CD4-positive, alpha-beta T cell (primary cell): Measurements from ENCODE around the gene TUBB2B. TPM values are rescaled to one million over a fixed set of nuclear protein-coding genes. Genes with fewer than 3 reads are reported as not detected.
"Not testable (repeated sequence)": the region's sequence is repeated elsewhere in the genome, so short reads cannot be mapped to it uniquely, and the experiment has no call there.

Experiments used
- ATAC-seq: fragments of 200-7000 bp; cut with Tn5 transposase; one replicate; pipeline ENCODE4 v1.10.0; 2022; ENCODE audit warnings: mild to moderate bottlenecking; ENCODE audit not compliant: poor library complexity
- CTCF ChIA-PET: fragments of 350-600 bp; sonication (Branson Sonifier 250); formaldehyde crosslinking; loops from one replicate; lab custom pipeline; 2021; ENCODE audit warnings: antibody characterized with exemption, inconsistent platforms; lab: Charles Lee
- POLR2A ChIA-PET: fragments of 350-600 bp; sonication (Branson Sonifier 250); formaldehyde crosslinking; loops from one replicate; lab custom pipeline; 2021; ENCODE audit warnings: antibody characterized with exemption, inconsistent platforms; lab: Charles Lee
- DNase-seq, 14 experiments: peaks; one replicate each; pipeline ENCODE4 v3.0.0-alpha.2; 2013 to 2020; ENCODE audit warnings: mixed read lengths in 2 of 14
- H3K27ac ChIP-seq, 2 donors: one replicate each; pipeline versions ENCODE4 v1.5.1 to v1.7.0; 2013; ENCODE audit warnings: low read length in 2 of 2, low read depth in 1 of 2, mild to moderate bottlenecking in 1 of 2
- H3K27me3 ChIP-seq, 2 experiments: 1 replicate in 1 of 2; 2 replicates in 1 of 2; pipeline versions ENCODE4 v1.6.1 to v1.7.0; 2013; ENCODE audit warnings: low read length in 2 of 2, control low read depth in 1 of 2, mild to moderate bottlenecking in 1 of 2, moderate library complexity in 1 of 2; ENCODE audit not compliant: insufficient read depth in 2 of 2, control insufficient read depth in 1 of 2
- H3K36me3 ChIP-seq: one replicate; pipeline ENCODE4 v1.6.1; 2013; ENCODE audit warnings: low read length, control low read depth; ENCODE audit not compliant: insufficient read depth
- H3K4me1 ChIP-seq: one replicate; pipeline ENCODE4 v1.6.1; 2013; ENCODE audit warnings: low read length, control low read depth; ENCODE audit not compliant: insufficient read depth
- H3K4me3 ChIP-seq: one replicate; pipeline ENCODE4 v1.5.1; 2013; ENCODE audit warnings: mild to moderate bottlenecking, low read length, moderate library complexity
- H3K9me3 ChIP-seq, 2 experiments: 1 replicate in 1 of 2; 2 replicates in 1 of 2; pipeline versions ENCODE4 v1.6.1 to v1.7.0; 2013; ENCODE audit warnings: low read length in 2 of 2, mild to moderate bottlenecking in 2 of 2, control low read depth in 1 of 2, moderate library complexity in 1 of 2; ENCODE audit not compliant: control insufficient read depth in 1 of 2, insufficient read depth in 1 of 2
- H3K27ac Mint-ChIP-seq: one replicate; pipeline ENCODE4 v1.8.0; 2020; ENCODE audit warnings: mixed read lengths
- H3K27me3 Mint-ChIP-seq: one replicate; pipeline ENCODE4 v1.8.0; 2021; ENCODE audit warnings: mixed read lengths
- H3K36me3 Mint-ChIP-seq: one replicate; pipeline ENCODE4 v1.8.0; 2021; ENCODE audit warnings: low read depth, mixed read lengths
- H3K4me1 Mint-ChIP-seq: one replicate; pipeline ENCODE4 v1.8.0; 2021; ENCODE audit warnings: low read depth, mixed read lengths
- H3K4me3 Mint-ChIP-seq: one replicate; pipeline ENCODE4 v1.8.0; 2020; ENCODE audit warnings: mild to moderate bottlenecking, mixed read lengths
- H3K9me3 Mint-ChIP-seq: one replicate; pipeline ENCODE4 v1.8.0; 2020; ENCODE audit warnings: mixed read lengths
- CTCF ChIP-seq: fragments of 200-600 bp; IDR thresholded peaks from one replicate; pipeline ENCODE4 v1.8.0; 2022; ENCODE audit warnings: antibody characterized with exemption, mild to moderate bottlenecking
- intact Hi-C, 2 experiments: fragments of 100-400 bp; cut with DNase I in 1 of 2; cut with micrococcal nuclease in 1 of 2; formaldehyde crosslinking; loops; one replicate each; pipeline versions ENCODE4 v1.15.1 to v1.9.0; 2023 to 2025; cut with DNase I, micrococcal nuclease
- total RNA-seq, 174 experiments: library from RNA in 2 of 174; stranded (reverse) in 2 of 174; gene quantifications; one replicate each; pipeline ENCODE4 v1.2.3 and lab custom pipeline; 2021 to 2026

Gene TUBB2B
- total RNA-seq, 2 experiments from 2014 or later, result not detected

- Histone ChIP-seq H3K4me1 (no peaks in the 10 kb centered on the region), H3K36me3 (no peaks in the 10 kb centered on the region), H3K27ac (no peak overlapping the region), H3K27me3 (peaks cover 0 to 2% of the 10 kb centered on the region in 2 experiments), H3K9me3 (no peaks in the 10 kb centered on the region), H3K4me3 (no peak overlapping the region)
- CTCF ChIA-PET, result interaction anchor here (0.5 kb wide), 1 partner anchor 823 kb away, joined by 3 read pairs; no protein-coding TSS in a partner anchor
- no peak for DNase-seq
- no peaks in the 10 kb centered on the region for H3K36me3 Mint-ChIP-seq
- no peak for ATAC-seq
- H3K27ac Mint-ChIP-seq, result no peak overlapping the region
- intact Hi-C loops, result no loop called here
- TF ChIP-seq CTCF, result no peak
- POLR2A ChIA-PET, result interaction anchor here (0.7 kb wide), 1 partner anchor 274 kb away, joined by 5 read pairs; the partner anchor contains the start of gene SLC22A23
- no peaks in the 10 kb centered on the region for H3K9me3 Mint-ChIP-seq
- H3K27me3 Mint-ChIP-seq, result peaks cover 8% of the 10 kb centered on the region
- H3K4me3 Mint-ChIP-seq, result no peak overlapping the region
- no peaks in the 10 kb centered on the region for H3K4me1 Mint-ChIP-seq
Observed at GRCh38 chr6:3183066-3183465, 44.4 kb downstream of the TUBB2B start.

DNA sequence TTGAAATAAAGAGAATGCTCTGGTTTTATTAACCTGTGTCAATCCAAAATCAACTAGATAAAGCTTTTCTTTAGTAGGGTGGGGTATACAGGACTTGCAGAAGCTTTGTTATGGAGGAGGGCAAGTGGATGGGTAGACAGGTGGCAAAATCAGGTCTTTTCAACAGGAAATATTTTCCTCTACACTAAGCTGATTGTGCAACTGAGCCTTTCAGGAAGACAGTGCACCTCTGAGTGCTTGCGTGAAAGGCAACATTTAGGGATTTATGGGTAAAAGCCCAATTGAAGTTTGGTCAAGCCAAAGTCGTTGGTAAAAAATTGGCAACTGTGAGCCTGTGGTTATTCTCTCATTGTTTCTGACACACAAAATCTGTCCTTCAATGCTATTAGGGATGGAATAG, 46.3 kb downstream of the TUBB2B start:
- Histone ChIP-seq H3K27ac (no peak overlapping the region), H3K36me3 (no peaks in the 10 kb centered on the region), H3K27me3 (peaks cover 0 to 4% of the 10 kb centered on the region in 2 experiments), H3K4me1 (no peaks in the 10 kb centered on the region), H3K4me3 (no peak overlapping the region), H3K9me3 (no peaks in the 10 kb centered on the region)
- no peak overlapping the region for H3K4me3 Mint-ChIP-seq
- ATAC-seq (no peak), DNase-seq (no peak)
- no peaks in the 10 kb centered on the region for H3K9me3 Mint-ChIP-seq
- peaks cover 8% of the 10 kb centered on the region for H3K27me3 Mint-ChIP-seq
- no peak for TF ChIP-seq CTCF
- no peak overlapping the region for H3K27ac Mint-ChIP-seq
- H3K4me1 Mint-ChIP-seq, result no peaks in the 10 kb centered on the region
- ChIA-PET CTCF (no interaction called here), POLR2A (no interaction called here)
- intact Hi-C loops, result no loop called here
- no peaks in the 10 kb centered on the region for H3K36me3 Mint-ChIP-seq

DNA sequence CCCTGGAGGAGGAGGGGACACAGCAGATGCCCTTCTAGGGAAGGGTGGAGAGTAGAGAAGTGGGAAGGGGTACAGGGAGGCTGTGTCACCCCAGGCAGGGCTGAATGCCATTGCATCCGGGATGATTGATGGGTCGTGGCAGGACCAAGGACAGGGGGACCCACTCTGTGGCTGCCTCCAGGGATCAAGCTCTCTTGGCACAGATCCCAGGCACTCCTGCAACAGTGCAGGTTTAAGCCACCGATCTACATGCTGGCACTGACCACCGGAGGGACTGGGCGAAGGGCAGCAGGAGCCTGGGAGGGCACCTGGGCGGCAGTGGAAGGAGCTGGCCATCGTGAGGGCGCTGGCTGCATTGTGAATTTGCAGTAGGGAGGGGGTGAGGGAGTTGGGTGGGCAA, 47.5 kb downstream of the TUBB2B start:
- not testable (repeated sequence) for ATAC-seq, H3K4me3 ChIP-seq
- H3K27ac Mint-ChIP-seq, result peak overlapping the region; percentile 61

GRCh38 chr6:3178666-3179065, 48.8 kb downstream of the TUBB2B start:
- H3K27ac Mint-ChIP-seq, CTCF ChIA-PET, POLR2A ChIA-PET, ATAC-seq, H3K36me3 Mint-ChIP-seq, H3K27ac ChIP-seq, intact Hi-C loops, H3K4me1 ChIP-seq, H3K9me3 Mint-ChIP-seq, H3K9me3 ChIP-seq, H3K4me3 ChIP-seq, H3K36me3 ChIP-seq, H3K27me3 Mint-ChIP-seq, DNase-seq, H3K4me1 Mint-ChIP-seq, H3K4me3 Mint-ChIP-seq, H3K27me3 ChIP-seq: not testable (repeated sequence)

More for the DNA sequence above, 47.5 kb downstream of the TUBB2B start:
- peak overlapping the region; percentile 82 for H3K4me3 Mint-ChIP-seq
- CTCF ChIA-PET, intact Hi-C loops, POLR2A ChIA-PET, H3K36me3 Mint-ChIP-seq, H3K36me3 ChIP-seq, H3K4me1 ChIP-seq, H3K4me1 Mint-ChIP-seq, H3K27me3 ChIP-seq, H3K9me3 ChIP-seq, H3K27me3 Mint-ChIP-seq, DNase-seq, H3K27ac ChIP-seq, H3K9me3 Mint-ChIP-seq: not testable (repeated sequence)
